Subcutaneous preadipocyte (primary cell): ENCODE results near the gene OR5H1. TPM values are rescaled to one million over a fixed set of nuclear protein-coding genes. Genes with fewer than 3 reads are reported as not detected.

Experiments
- total RNA-seq: library from RNA; depleted of rRNA; stranded (reverse); fragments of >200 nt; gene quantifications from 2 replicates; pipeline ENCODE4 v1.2.3, GENCODE V29; 2012

The OR5H1 gene
- not detected in 2 replicates for total RNA-seq

DNA sequence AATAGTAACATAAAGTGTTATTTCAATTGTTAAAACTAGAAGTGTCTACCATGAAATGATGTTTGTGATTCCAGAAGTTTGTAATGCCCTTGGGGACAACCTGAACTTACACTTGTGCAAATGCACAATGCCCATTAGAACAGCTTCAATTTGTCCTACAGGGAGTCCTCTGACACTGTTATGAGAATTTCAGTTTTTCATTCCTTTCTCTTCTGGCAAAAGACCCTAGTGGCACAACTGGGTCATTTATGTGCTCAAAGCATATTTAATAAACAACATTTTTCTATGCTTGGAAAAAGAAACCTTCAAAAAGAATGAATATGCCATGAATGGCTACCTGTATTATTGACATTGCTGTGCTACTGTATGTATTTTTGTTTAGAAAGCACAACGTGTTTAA lies at the start of gene OR5H1:
Gene OR5H1, plus strand, starts transcription at position 301 of the 400 bp plus-strand sequence. CDS start 1,977 bp downstream, outside the sequence.

DNA sequence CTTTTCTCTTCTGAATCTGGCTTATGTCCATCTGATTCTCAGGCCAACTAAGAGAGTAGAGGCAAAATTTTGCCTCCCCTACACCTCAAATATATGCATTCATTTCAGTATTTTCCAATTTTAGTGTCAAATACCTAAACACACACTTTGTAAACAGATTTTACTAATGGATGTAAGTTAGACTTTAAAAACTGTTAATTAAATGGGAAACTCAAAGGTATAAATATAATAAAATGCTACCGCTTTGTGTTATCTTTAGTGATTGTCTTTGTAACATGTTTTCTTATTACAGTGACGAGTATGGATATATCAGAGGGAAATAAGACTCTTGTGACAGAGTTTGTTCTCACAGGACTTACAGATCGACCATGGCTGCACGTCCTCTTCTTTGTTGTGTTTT lies 43.6 kb upstream of the OR5H1 start, which contains the start of gene OR5AC2:
Gene OR5AC2, plus strand, starts transcription at position 301 of the 400 bp plus-strand sequence. Its CDS starts 0 bp downstream, at position 301.

GRCh38 chr3:98147179-98147578 lies 16.7 kb downstream of the OR5H1 start, which contains the start of gene OR5H14:
Gene OR5H14 (plus strand): TSS chr3:98147479. CDS start chr3:98149386, 1,907 bp downstream.

DNA sequence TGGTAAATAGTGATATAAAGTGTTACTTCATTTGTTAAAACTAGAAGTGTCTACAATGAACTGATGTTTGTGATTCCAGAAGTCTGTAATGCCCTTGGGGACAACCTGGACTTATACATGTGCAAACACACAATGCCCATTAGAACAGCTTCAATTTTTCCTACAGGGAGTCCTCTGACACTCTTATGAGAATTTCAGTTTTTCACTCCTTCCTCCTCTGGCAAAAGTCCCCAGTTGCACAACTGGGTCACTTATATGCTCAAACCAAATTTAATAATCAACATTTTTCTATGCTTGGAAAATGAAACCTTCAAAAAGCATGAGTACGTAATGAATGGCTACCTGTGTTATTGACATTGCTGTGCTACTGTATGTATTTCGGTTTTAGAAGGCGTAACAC lies 35.9 kb downstream of the OR5H1 start, which contains the start of gene OR5H15:
Gene OR5H15, plus strand, starts transcription at position 301 of the 400 bp plus-strand sequence. CDS start 2,004 bp downstream, outside the sequence.

Other genes starting within 250 kb of the OR5H1 start
- gene RIOX2, start 158.3 kb upstream of the OR5H1 start, total RNA-seq: 33.4 and 45.9 TPM in 2 replicates
- not detected in 2 replicates for gene GABRR3, start 95.4 kb upstream of the OR5H1 start, total RNA-seq
- gene OR5AC2, start 43.5 kb upstream of the OR5H1 start, total RNA-seq: not detected in 2 replicates
- not detected in 2 replicates for gene OR5H14, start 16.8 kb downstream of the OR5H1 start, total RNA-seq
- not detected in 2 replicates for gene OR5H15, start 36.0 kb downstream of the OR5H1 start, total RNA-seq
- gene OR5H6, start 133.5 kb downstream of the OR5H1 start, total RNA-seq: not detected in 2 replicates
- not detected in 2 replicates for gene OR5H2, start 151.8 kb downstream of the OR5H1 start, total RNA-seq
- gene OR5K4, start 223.1 kb downstream of the OR5H1 start, total RNA-seq: not detected in 2 replicates